Measurements from ENCODE around the gene OR5M3.

The OR5M3 gene

DNA sequence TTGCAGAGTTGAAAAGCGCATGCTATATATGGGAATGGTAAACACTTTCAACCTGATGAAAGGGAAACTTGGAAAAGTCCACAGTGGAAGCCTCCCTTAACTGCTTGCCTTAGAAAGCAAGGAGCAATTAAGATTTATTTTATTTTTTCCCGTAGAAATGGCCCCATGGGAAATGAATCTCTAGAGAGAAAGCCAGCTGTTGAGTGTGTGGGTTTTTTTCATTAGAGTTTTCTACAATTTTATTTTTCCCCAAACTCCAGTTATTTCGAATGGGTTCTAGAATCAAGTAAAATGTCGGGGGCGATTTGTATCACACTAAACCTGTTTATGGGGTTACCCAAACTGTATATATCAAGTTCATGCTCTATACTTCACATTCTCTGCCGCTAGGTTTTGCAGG is at the start of gene OR5M3:
Gene OR5M3 (minus strand): TSS at position 101 of the 400 bp plus-strand sequence. CDS start 2,855 bp downstream, outside the sequence.
- TF ChIP-seq, protein P1, sequence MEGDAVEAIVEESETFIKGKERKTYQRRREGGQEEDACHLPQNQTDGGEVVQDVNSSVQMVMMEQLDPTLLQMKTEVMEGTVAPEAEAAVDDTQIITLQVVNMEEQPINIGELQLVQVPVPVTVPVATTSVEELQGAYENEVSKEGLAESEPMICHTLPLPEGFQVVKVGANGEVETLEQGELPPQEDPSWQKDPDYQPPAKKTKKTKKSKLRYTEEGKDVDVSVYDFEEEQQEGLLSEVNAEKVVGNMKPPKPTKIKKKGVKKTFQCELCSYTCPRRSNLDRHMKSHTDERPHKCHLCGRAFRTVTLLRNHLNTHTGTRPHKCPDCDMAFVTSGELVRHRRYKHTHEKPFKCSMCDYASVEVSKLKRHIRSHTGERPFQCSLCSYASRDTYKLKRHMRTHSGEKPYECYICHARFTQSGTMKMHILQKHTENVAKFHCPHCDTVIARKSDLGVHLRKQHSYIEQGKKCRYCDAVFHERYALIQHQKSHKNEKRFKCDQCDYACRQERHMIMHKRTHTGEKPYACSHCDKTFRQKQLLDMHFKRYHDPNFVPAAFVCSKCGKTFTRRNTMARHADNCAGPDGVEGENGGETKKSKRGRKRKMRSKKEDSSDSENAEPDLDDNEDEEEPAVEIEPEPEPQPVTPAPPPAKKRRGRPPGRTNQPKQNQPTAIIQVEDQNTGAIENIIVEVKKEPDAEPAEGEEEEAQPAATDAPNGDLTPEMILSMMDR (conservative IDR thresholded peaks at IDR 0.05): no peak
- no peak within 1 kb of the TSS for H3K27ac ChIP-seq

DNA sequence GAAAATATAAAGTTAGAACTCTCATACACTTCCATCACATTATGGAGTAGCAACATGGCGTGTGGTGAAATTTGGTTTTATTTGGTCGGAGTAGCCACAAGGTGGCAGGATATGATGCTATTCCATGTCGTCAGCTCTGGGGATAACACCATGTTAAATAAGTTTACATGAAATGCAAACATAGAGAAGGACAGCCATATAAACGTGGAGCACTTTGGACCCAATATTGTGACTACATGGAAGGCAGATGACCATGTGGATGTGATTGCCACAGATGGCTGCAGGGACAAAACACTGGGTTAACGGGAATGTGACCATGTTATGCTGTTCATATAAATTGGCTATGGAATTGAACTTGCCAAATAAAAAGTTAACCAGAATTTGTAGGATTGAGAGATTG is 48.9 kb upstream of the OR5M3 start:
- TF ChIP-seq, protein P1 (conservative IDR thresholded peaks at IDR 0.05): peak; percentile 79
- no peak overlapping the region for H3K27ac ChIP-seq

DNA sequence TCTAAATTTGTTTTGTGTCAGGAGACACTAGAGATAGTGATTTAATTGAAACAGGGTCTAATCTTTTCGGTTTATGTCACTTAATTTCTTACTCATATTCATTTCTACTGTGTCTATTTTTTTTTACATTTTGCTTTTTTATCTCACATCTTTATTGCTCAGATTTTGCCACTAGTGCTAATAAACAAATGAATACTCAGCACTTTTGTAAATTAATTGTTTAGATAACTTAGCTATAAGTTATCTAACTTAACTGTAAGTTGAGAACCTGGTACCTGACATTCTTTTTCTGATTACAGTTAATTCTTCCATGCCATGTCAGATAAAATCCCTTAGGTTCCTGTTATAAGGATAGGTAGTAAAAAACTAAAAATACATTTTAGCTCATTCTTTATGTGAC is 40.1 kb upstream of the OR5M3 start:
- no peak overlapping the region for H3K27ac ChIP-seq
- TF ChIP-seq, protein P1 (conservative IDR thresholded peaks at IDR 0.05): no peak

DNA sequence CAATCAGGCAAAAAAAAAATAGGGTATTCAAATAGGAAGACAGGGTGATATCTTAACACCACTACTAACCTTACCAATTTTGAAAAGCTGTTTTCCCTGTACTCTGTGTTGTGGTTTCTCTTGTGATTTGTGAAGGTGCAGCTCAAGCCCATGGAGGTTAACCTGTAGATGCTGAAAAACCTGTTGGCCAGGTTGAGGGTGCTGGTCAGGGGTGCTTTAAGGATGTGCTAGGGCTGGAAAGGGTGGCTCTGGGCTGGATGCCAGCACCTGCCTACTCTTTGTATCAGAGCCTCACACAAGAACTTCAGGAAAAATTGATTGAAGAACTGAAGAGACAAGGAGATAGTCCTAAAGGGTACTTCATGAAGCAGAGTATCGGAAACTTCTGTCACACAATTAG is 36.3 kb upstream of the OR5M3 start:
- H3K27ac ChIP-seq: no peak overlapping the region

DNA sequence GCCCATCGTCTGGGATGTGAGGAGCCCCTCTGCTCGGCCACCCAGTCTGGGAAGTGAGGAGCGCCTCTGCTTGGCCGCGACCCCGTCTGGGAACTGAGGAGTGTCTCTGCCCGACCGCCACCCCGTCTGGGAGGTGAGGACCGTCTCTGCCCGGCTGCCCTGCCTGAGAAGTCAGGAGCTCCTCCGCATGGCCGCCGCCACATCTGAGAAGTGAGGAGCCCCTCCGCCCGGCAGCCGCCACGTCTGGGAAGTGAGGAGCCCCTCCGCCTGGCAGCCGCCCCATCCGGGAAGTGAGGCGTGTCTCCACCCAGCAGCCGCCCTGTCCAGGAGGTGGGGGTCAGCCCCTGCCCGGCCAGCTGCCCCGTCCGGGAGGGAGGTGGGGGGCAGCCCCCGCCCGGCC is 23.9 kb upstream of the OR5M3 start:
- TF ChIP-seq, protein P1 (conservative IDR thresholded peaks at IDR 0.05): no peak

More for the DNA sequence above, 36.3 kb upstream of the OR5M3 start:
- TF ChIP-seq, protein P1 (conservative IDR thresholded peaks at IDR 0.05): no peak

DNA sequence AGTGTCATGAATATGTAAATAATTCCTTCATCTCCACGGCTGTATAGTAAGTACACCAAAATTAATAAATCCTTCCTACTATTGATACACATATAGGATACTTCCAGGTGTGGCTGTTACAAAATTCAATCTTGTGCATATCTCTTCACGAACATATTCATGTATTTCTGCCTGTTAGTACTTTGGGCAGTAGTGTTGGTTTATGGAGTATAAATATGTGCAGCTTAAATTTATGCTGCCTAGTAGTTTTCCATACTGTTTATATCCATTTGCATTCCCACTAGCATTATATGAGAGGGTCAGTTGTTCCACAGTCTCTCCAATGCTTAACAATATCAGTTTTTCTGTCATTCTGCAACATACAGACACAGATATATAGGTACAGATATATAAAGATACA is 22.0 kb upstream of the OR5M3 start:
- no peak overlapping the region for H3K27ac ChIP-seq
- TF ChIP-seq, protein P1 (conservative IDR thresholded peaks at IDR 0.05): no peak

More for the DNA sequence above, 23.9 kb upstream of the OR5M3 start:
- H3K27ac ChIP-seq: no peak overlapping the region

DNA sequence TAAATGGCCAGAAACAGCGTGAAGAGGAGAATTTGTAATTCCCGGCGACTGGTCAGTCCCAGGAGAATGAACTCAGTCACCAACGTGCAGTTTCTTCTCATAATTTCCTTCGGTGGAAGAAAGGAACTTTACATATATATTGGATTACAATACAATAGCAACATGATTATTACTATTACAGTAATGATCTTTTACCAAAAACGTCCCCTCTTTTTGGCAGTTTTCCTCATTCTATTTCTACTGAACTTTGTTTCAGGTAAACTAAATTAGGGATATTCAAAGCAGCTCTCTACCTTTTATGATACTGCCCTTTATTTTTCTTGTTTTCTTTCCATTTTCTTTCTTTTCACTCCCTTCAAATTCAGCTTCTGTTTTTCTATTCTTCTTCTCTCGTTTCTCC is 18.1 kb upstream of the OR5M3 start, which contains the start of gene OR5M8:
Gene OR5M8 (minus strand): TSS at position 101 of the 400 bp plus-strand sequence. CDS start 0 bp downstream, at position 101.
- TF ChIP-seq, protein P1 (conservative IDR thresholded peaks at IDR 0.05): no peak
- no peak within 1 kb of the TSS for H3K27ac ChIP-seq

Measured in VCaP (cell line).